Stimulated activated naive B cell treated with anti-CD40 and anti-IgM and Interleukin-4, amounts not matched to agents 10 μg/mL and 1 μg/mL and 100 μg/mL, for 72 hours (primary cell): ENCODE results near the gene AKT3.

Experiments
- ATAC-seq, 2 donors: fragments of 150-1000 bp; cut with Tn5 transposase; replicated peaks; 2 replicates each; pipeline ENCODE4 v1.10.0; 2021; ENCODE audit warnings: moderate library complexity in 1 of 2
- DNase-seq: peaks from one replicate; pipeline ENCODE4 v3.0.0; 2021
- H3K27ac Mint-ChIP-seq: one replicate; pipeline ENCODE4 v1.8.0; 2022; ENCODE audit warnings: mild to moderate bottlenecking, mixed read lengths
- H3K27me3 Mint-ChIP-seq, 2 donors: one replicate each; pipeline ENCODE4 v1.8.0; 2022; ENCODE audit warnings: mixed read lengths in 2 of 2
- H3K36me3 Mint-ChIP-seq, 2 donors: one replicate each; pipeline ENCODE4 v1.8.0; 2022; ENCODE audit warnings: mixed read lengths in 2 of 2, mild to moderate bottlenecking in 1 of 2
- H3K4me1 Mint-ChIP-seq, 2 donors: one replicate each; pipeline ENCODE4 v1.8.0; 2022; ENCODE audit warnings: mixed read lengths in 2 of 2, mild to moderate bottlenecking in 1 of 2
- H3K4me3 Mint-ChIP-seq, 2 donors: one replicate each; pipeline ENCODE4 v1.8.0; 2022; ENCODE audit warnings: mild to moderate bottlenecking in 2 of 2, mixed read lengths in 2 of 2, moderate library complexity in 1 of 2
- H3K9me3 Mint-ChIP-seq, 2 donors: one replicate each; pipeline ENCODE4 v1.8.0; 2022; ENCODE audit warnings: mixed read lengths in 2 of 2, mild to moderate bottlenecking in 1 of 2

The AKT3 gene

DNA sequence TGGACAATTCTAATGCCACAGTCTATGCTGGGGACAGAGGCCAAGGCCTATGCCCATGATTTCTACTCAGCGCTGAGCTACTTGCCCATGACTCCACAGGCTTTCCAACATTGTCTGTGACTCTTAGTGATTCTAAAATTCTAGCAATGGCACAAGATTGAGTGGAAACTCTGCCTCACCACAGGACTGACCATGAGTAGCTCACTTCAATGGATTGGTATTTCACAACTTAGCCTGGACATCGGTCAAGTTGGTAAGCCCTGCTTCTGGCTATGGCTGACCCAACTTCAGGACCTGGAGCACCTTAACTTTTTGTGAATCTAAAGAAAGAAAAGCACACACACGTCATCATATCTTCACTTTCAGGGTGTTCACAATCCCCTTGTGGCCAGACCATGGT, 339.1 kb downstream of the AKT3 start:
- DNase-seq: no peak
- Mint-ChIP-seq H3K36me3 (peaks cover 23 to 34% of the 10 kb centered on the region in 2 donors), H3K4me1 (peaks cover 35 to 57% of the 10 kb centered on the region in 2 donors), H3K4me3 (no peak overlapping the region), H3K9me3 (no peaks in the 10 kb centered on the region), H3K27me3 (no peaks in the 10 kb centered on the region), H3K27ac (no peak overlapping the region)
- ATAC-seq: no peak

DNA sequence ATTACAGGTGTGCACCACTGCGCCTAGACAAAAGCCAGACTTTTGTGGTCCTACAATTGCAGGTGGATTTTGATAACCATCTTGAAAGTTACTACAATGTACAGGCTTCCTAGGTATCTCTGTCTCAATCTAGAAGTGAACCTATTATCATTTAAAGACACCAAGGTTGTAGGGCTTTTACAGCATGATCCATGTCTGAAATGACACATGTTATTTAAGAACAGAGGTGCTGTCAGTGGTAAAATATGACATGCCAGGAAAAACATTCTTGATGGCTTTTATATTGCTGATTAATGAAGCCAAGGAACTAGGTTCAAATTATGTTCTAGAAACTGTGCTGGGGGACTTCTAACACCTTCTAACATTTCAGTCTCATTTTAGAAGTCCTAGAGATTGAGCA, 341.1 kb downstream of the AKT3 start:
- peaks cover 34 to 53% of the 10 kb centered on the region in 2 donors for H3K4me1 Mint-ChIP-seq
- no peak for ATAC-seq
- no peak overlapping the region for H3K4me3 Mint-ChIP-seq
- DNase-seq: no peak
- H3K36me3 Mint-ChIP-seq: peaks cover 33 to 42% of the 10 kb centered on the region in 2 donors
- H3K27me3 Mint-ChIP-seq: no peaks in the 10 kb centered on the region
- H3K27ac Mint-ChIP-seq: no peak overlapping the region
- H3K9me3 Mint-ChIP-seq: no peaks in the 10 kb centered on the region

GRCh38 chr1:243508303-243508713, 341.7 kb downstream of the AKT3 start:
- peak overlapping the region in 1 of 2 donors; percentile 52 for H3K4me3 Mint-ChIP-seq

GRCh38 chr1:243507672-243508302, 342.3 kb downstream of the AKT3 start:
- Mint-ChIP-seq H3K36me3 (peaks cover 43 to 52% of the 10 kb centered on the region in 2 donors), H3K9me3 (no peaks in the 10 kb centered on the region), H3K4me3 (no peak overlapping the region), H3K27ac (no peak overlapping the region), H3K4me1 (peaks cover 28 to 42% of the 10 kb centered on the region in 2 donors), H3K27me3 (no peaks in the 10 kb centered on the region)
- ATAC-seq (peak in 1 of 2 donors; percentile 2), DNase-seq (no peak)

More at GRCh38 chr1:243508303-243508713, 341.7 kb downstream of the AKT3 start:
- no peaks in the 10 kb centered on the region for H3K9me3 Mint-ChIP-seq
- ATAC-seq: peak; percentile 79 to 82
- peaks cover 31 to 47% of the 10 kb centered on the region in 2 donors for H3K4me1 Mint-ChIP-seq
- DNase-seq: no peak
- H3K27ac Mint-ChIP-seq: no peak overlapping the region
- peaks cover 38 to 48% of the 10 kb centered on the region in 2 donors for H3K36me3 Mint-ChIP-seq
- no peaks in the 10 kb centered on the region for H3K27me3 Mint-ChIP-seq

DNA sequence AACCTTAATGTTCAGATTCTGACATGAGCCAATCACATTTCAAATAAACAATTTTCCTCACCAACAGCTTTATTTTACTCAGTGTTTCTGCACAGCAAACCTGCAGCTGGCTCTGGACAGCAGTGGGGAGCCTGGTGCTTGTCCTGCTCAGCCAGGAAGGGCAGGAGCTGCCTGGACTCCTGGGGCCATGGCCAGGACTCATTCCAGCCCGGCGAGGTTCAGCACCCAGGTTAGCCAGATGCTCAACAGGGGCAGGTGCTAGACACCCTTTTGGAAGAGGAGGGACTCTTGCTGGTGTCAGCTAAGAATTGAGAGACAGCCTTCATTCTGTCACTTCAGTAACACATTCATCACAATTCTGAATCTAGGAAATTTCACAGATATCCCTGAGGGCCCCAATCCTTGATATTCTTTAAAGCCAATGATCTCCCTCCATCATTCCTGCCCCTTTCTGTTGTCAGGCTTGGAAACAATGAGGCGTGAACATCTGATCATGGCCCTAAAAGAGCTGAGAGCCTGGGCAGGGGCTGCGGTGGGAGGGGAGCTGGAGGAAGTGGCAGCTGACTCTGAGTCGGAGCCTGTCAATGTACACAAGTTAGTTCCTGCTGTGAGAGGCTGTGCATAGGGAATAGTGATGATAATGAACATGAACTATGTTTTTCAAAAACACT, 342.9 kb downstream of the AKT3 start:
- Mint-ChIP-seq H3K9me3 (no peaks in the 10 kb centered on the region), H3K4me3 (no peak overlapping the region), H3K27me3 (no peaks in the 10 kb centered on the region), H3K4me1 (peaks cover 30 to 39% of the 10 kb centered on the region in 2 donors), H3K27ac (peak overlapping the region; percentile 47), H3K36me3 (peaks cover 45 to 53% of the 10 kb centered on the region in 2 donors)
- ATAC-seq (no peak), DNase-seq (no peak)

DNA sequence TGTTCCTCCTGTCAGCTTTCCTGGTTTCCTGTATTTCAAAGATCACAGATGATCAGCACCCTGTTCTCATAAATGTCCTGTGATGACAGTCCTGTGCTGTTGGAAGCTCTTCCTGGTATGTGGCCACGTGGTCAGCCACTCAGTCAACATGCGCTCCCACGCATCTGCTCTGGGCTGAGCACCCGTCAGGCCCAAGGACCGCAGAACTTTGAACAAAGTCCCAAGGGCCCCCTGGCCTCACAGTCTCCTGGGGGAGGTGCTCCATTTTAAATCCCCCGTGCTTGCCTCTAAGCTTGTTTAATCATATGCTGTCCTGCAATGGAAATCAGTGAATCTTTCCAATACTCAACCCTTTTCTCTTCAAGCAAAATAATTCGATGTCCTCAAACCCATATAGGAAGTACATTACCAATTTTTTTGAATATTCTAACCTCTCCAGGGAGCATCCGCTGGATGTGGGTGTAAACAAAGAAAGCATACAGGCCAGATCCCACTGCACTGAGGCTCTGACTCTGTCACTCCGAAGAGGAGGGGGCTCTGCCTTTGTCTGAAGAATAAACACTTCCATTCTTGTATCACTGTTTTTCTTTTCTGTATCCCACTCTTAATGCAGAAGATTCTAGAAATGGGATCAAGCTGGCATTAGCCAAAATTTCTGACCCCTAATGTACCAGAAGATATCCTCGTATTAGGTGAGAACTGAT, 343.9 kb downstream of the AKT3 start:
- Mint-ChIP-seq H3K36me3 (peaks cover 43 to 50% of the 10 kb centered on the region in 2 donors), H3K9me3 (no peaks in the 10 kb centered on the region), H3K27ac (peak overlapping the region; percentile 53), H3K27me3 (no peaks in the 10 kb centered on the region), H3K4me3 (peak overlapping the region in 1 of 2 donors; percentile 17), H3K4me1 (peaks cover 30 to 39% of the 10 kb centered on the region in 2 donors)
- ATAC-seq (peak; percentile 93), DNase-seq (peak; percentile 72)

DNA sequence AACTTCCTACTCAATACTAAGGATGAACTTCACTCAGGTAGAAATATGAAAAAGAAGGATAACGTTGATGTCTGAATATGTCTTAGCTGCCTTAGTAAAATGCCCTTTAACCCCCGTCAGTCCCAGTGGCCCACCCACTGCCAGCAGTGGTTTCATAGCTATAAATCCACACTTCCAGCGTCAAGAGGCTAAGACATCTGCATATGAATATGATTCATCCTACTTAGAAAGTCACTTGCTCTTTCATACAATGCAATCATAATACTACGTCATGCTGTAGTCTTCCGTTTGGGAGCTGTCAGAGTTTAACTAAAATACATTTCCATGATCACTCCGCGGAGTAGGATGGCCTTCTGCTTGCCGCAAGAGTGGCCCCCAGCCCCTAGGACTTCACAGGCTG, 346.9 kb downstream of the AKT3 start:
- no peak overlapping the region for H3K27ac Mint-ChIP-seq

GRCh38 chr1:243501002-243501401, 349.0 kb downstream of the AKT3 start:
- Mint-ChIP-seq H3K36me3 (peaks cover 40 to 62% of the 10 kb centered on the region in 2 donors), H3K4me3 (no peak overlapping the region), H3K4me1 (peaks cover 14 to 23% of the 10 kb centered on the region in 2 donors), H3K27ac (no peak overlapping the region), H3K27me3 (no peaks in the 10 kb centered on the region), H3K9me3 (no peaks in the 10 kb centered on the region)
- DNase-seq (no peak), ATAC-seq (no peak)

More for the DNA sequence above, 346.9 kb downstream of the AKT3 start:
- no peak for ATAC-seq
- Mint-ChIP-seq H3K4me1 (peaks cover 26 to 28% of the 10 kb centered on the region in 2 donors), H3K27me3 (no peaks in the 10 kb centered on the region), H3K36me3 (peaks cover 35 to 55% of the 10 kb centered on the region in 2 donors), H3K4me3 (no peak overlapping the region), H3K9me3 (no peaks in the 10 kb centered on the region)
- DNase-seq: no peak

GRCh38 chr1:243500512-243500911, 349.5 kb downstream of the AKT3 start:
- H3K27me3 Mint-ChIP-seq: no peaks in the 10 kb centered on the region
- H3K36me3 Mint-ChIP-seq: peaks cover 37 to 62% of the 10 kb centered on the region in 2 donors
- H3K27ac Mint-ChIP-seq: no peak overlapping the region
- no peak overlapping the region for H3K4me3 Mint-ChIP-seq
- H3K9me3 Mint-ChIP-seq: no peaks in the 10 kb centered on the region
- DNase-seq (no peak), ATAC-seq (no peak)
- peaks cover 14 to 25% of the 10 kb centered on the region in 2 donors for H3K4me1 Mint-ChIP-seq

- Mint-ChIP-seq H3K4me3 (no peak overlapping the region), H3K27me3 (no peaks in the 10 kb centered on the region), H3K27ac (no peak overlapping the region), H3K36me3 (peaks cover 34 to 59% of the 10 kb centered on the region in 2 donors), H3K4me1 (peaks cover 22 to 25% of the 10 kb centered on the region in 2 donors), H3K9me3 (no peaks in the 10 kb centered on the region)
- DNase-seq (no peak), ATAC-seq (no peak)
These were observed 350.3 kb downstream of the AKT3 start for GRCh38 chr1:243499711-243500110.

DNA sequence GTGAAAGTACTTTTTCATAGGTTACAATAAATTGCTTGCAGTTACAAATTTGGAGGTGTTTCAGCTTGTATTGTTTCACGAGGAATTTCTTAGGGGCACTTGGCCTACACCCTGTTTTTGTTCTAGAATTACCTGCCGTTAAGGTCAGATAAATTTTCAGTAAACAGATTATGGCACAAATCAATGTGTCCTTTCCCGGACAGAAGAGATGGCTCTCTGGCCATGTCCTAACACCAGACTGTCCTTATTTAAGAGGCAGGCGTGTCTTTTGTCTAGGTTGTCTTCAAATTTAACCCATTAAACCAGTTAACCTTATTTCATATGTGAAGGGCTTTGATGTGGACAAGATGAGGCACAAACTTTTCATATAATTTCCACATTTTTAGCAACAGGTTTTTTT, 350.8 kb downstream of the AKT3 start:
- peaks cover 23 to 25% of the 10 kb centered on the region in 2 donors for H3K4me1 Mint-ChIP-seq
- no peak for DNase-seq
- no peaks in the 10 kb centered on the region for H3K27me3 Mint-ChIP-seq
- H3K27ac Mint-ChIP-seq: no peak overlapping the region
- no peak overlapping the region for H3K4me3 Mint-ChIP-seq
- peaks cover 31 to 60% of the 10 kb centered on the region in 2 donors for H3K36me3 Mint-ChIP-seq
- ATAC-seq: no peak
- no peaks in the 10 kb centered on the region for H3K9me3 Mint-ChIP-seq

DNA sequence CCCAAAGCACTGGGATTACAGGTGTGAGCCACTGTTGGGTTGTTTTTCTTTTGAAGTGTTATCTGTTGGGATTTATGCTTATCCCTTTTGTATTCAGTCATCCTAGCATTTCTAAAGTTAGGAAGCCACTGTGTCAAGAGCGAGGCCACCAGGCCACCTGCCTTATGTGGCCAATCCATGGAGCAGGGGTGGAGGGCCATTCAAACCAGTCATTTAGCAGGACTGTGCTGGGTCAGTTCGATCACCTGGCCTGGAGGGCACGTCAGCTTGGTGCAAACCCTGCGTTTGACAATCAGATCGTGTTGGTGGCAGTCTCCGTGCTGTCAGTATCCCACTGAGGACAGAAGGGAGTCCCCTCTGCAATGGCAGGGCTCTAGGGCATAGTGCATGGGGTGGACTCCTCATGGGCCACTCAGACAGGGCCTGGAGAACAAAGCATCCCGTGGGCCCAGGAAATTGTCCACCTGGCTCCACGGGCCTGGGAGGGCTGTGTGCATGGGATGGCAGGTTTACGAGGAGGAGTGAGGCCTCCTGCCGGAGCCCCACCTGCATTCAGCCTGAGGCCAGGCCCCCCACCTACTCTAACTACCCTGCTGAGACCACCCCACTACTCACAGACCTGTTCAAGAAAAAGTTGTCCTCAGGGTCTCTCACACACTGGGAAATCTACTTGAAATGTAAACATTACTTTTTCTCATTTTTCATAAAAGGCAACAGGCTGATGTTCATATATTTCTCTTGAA, 351.9 kb downstream of the AKT3 start:
- Mint-ChIP-seq H3K4me1 (peaks cover 23 to 27% of the 10 kb centered on the region in 2 donors), H3K9me3 (no peaks in the 10 kb centered on the region), H3K36me3 (peaks cover 24 to 58% of the 10 kb centered on the region in 2 donors), H3K27ac (peak overlapping the region; percentile 66), H3K4me3 (no peak overlapping the region), H3K27me3 (no peaks in the 10 kb centered on the region)
- ATAC-seq (no peak), DNase-seq (no peak)

- Mint-ChIP-seq H3K27ac (peak overlapping the region; percentile 9), H3K36me3 (peaks cover 15 to 47% of the 10 kb centered on the region in 2 donors), H3K4me3 (peak overlapping the region in 1 of 2 donors; percentile 59), H3K27me3 (no peaks in the 10 kb centered on the region), H3K9me3 (no peaks in the 10 kb centered on the region), H3K4me1 (peaks cover 23 to 24% of the 10 kb centered on the region in 2 donors)
- no peak for DNase-seq
- no peak for ATAC-seq
These were observed 353.2 kb downstream of the AKT3 start for GRCh38 chr1:243496806-243497205.

DNA sequence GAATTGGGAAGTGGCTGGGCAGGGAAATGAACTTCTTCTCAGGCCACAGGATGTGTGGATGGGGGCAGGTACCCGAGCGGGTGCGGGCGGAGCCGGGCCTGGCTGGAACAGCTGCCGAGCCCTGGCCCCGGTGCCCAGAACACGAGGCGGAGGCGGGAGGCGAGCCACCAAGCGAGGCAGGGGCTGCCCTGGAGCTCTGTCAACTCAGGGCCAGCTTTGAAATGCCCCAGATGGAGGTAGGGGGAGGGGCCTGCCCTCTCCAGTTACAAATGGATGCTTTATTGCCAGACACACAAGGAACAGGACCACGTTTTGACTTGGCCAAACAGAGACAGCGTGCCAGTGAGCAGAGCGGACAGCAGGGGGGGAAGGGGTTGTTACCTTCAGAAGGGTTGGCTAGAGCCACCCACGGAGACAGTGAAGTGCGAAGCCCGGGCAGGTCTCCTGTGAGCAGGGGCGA, 353.8 kb downstream of the AKT3 start:
- Mint-ChIP-seq H3K4me3 (peak overlapping the region; percentile 13 to 59), H3K4me1 (peaks cover 23 to 24% of the 10 kb centered on the region in 2 donors), H3K9me3 (no peaks in the 10 kb centered on the region), H3K36me3 (peaks cover 13 to 46% of the 10 kb centered on the region in 2 donors), H3K27ac (peak overlapping the region; percentile 89), H3K27me3 (no peaks in the 10 kb centered on the region)
- no peak for DNase-seq
- ATAC-seq: peak; percentile 50 to 52
